ENCODE data around the gene ZNF438.

Gene ZNF438

GRCh38 chr10:30897048-30897447 is 134.6 kb downstream of the ZNF438 start:
- no peak overlapping the region for H3K27ac ChIP-seq (ENCODE audit: insufficient read depth, low read depth, low read length, poor library complexity, severe bottlenecking)
- no peaks in the 10 kb centered on the region for H3K36me3 ChIP-seq (ENCODE audit: control insufficient read depth, insufficient read depth, low read length)
- H3K4me3 ChIP-seq (ENCODE audit: insufficient read depth, low read depth, low read length), result no peak overlapping the region
- H3K27me3 ChIP-seq (ENCODE audit: control insufficient read depth, insufficient read depth, low read length, poor library complexity, severe bottlenecking), result no peaks in the 10 kb centered on the region
- no peaks in the 10 kb centered on the region for H3K4me1 ChIP-seq (ENCODE audit: control insufficient read depth, insufficient read depth, low read length)
- no peaks in the 10 kb centered on the region for H3K9me3 ChIP-seq (ENCODE audit: control insufficient read depth, low read length)

- H3K4me1 ChIP-seq (ENCODE audit: control insufficient read depth, insufficient read depth, low read length), result no peaks in the 10 kb centered on the region
- 90% methylated on average over 5 of the region's 5 CpGs for WGBS, 2 experiments
- H3K36me3 ChIP-seq (ENCODE audit: control insufficient read depth, insufficient read depth, low read length), result no peaks in the 10 kb centered on the region
- no peaks in the 10 kb centered on the region for H3K9me3 ChIP-seq (ENCODE audit: control insufficient read depth, low read length)
- no peak overlapping the region for H3K27ac ChIP-seq (ENCODE audit: insufficient read depth, low read depth, low read length, poor library complexity, severe bottlenecking)
- no peak overlapping the region for H3K4me3 ChIP-seq (ENCODE audit: insufficient read depth, low read depth, low read length)
- H3K27me3 ChIP-seq (ENCODE audit: control insufficient read depth, insufficient read depth, low read length, poor library complexity, severe bottlenecking), result no peaks in the 10 kb centered on the region
These were observed 137.4 kb downstream of the ZNF438 start for GRCh38 chr10:30894221-30894620.

GRCh38 chr10:30893208-30893607 is 138.5 kb downstream of the ZNF438 start:
- WGBS, 2 experiments, result 88 to 100% methylated on average over 1 of the region's 1 CpG
- Histone ChIP-seq H3K27me3 (ENCODE audit: control insufficient read depth, insufficient read depth, low read length, poor library complexity, severe bottlenecking) (no peaks in the 10 kb centered on the region), H3K9me3 (ENCODE audit: control insufficient read depth, low read length) (no peaks in the 10 kb centered on the region), H3K4me3 (ENCODE audit: insufficient read depth, low read depth, low read length) (no peak overlapping the region), H3K4me1 (ENCODE audit: control insufficient read depth, insufficient read depth, low read length) (no peaks in the 10 kb centered on the region), H3K36me3 (ENCODE audit: control insufficient read depth, insufficient read depth, low read length) (no peaks in the 10 kb centered on the region), H3K27ac (ENCODE audit: insufficient read depth, low read depth, low read length, poor library complexity, severe bottlenecking) (no peak overlapping the region)

GRCh38 chr10:30887839-30888238 is 143.8 kb downstream of the ZNF438 start:
- no peaks in the 10 kb centered on the region for H3K4me1 ChIP-seq (ENCODE audit: control insufficient read depth, insufficient read depth, low read length)
- no CpG with 5 or more reads among the region's 1 CpG for WGBS, 2 experiments

GRCh38 chr10:30885423-30885822 is 146.2 kb downstream of the ZNF438 start:
- no peaks in the 10 kb centered on the region for H3K36me3 ChIP-seq (ENCODE audit: control insufficient read depth, insufficient read depth, low read length)
- no peak overlapping the region for H3K4me3 ChIP-seq (ENCODE audit: insufficient read depth, low read depth, low read length)
- no peak overlapping the region for H3K27ac ChIP-seq (ENCODE audit: insufficient read depth, low read depth, low read length, poor library complexity, severe bottlenecking)
- H3K9me3 ChIP-seq (ENCODE audit: control insufficient read depth, low read length), result no peaks in the 10 kb centered on the region
- no peaks in the 10 kb centered on the region for H3K4me1 ChIP-seq (ENCODE audit: control insufficient read depth, insufficient read depth, low read length)
- H3K27me3 ChIP-seq (ENCODE audit: control insufficient read depth, insufficient read depth, low read length, poor library complexity, severe bottlenecking), result no peaks in the 10 kb centered on the region

More at GRCh38 chr10:30887839-30888238, 143.8 kb downstream of the ZNF438 start:
- Histone ChIP-seq H3K27ac (ENCODE audit: insufficient read depth, low read depth, low read length, poor library complexity, severe bottlenecking) (no peak overlapping the region), H3K36me3 (ENCODE audit: control insufficient read depth, insufficient read depth, low read length) (no peaks in the 10 kb centered on the region), H3K9me3 (ENCODE audit: control insufficient read depth, low read length) (no peaks in the 10 kb centered on the region), H3K27me3 (ENCODE audit: control insufficient read depth, insufficient read depth, low read length, poor library complexity, severe bottlenecking) (no peaks in the 10 kb centered on the region), H3K4me3 (ENCODE audit: insufficient read depth, low read depth, low read length) (no peak overlapping the region)

GRCh38 chr10:30883751-30884150 is 147.9 kb downstream of the ZNF438 start:
- Histone ChIP-seq H3K4me1 (ENCODE audit: control insufficient read depth, insufficient read depth, low read length) (no peaks in the 10 kb centered on the region), H3K9me3 (ENCODE audit: control insufficient read depth, low read length) (no peaks in the 10 kb centered on the region), H3K4me3 (ENCODE audit: insufficient read depth, low read depth, low read length) (no peak overlapping the region), H3K27ac (ENCODE audit: insufficient read depth, low read depth, low read length, poor library complexity, severe bottlenecking) (no peak overlapping the region), H3K36me3 (ENCODE audit: control insufficient read depth, insufficient read depth, low read length) (no peaks in the 10 kb centered on the region), H3K27me3 (ENCODE audit: control insufficient read depth, insufficient read depth, low read length, poor library complexity, severe bottlenecking) (no peaks in the 10 kb centered on the region)
- WGBS, 2 experiments, result 64 to 89% methylated on average over 3 to 4 of the region's 4 CpGs

GRCh38 chr10:30883116-30883515 is 148.5 kb downstream of the ZNF438 start:
- no peaks in the 10 kb centered on the region for H3K36me3 ChIP-seq (ENCODE audit: control insufficient read depth, insufficient read depth, low read length)
- H3K27ac ChIP-seq (ENCODE audit: insufficient read depth, low read depth, low read length, poor library complexity, severe bottlenecking), result no peak overlapping the region
- H3K4me1 ChIP-seq (ENCODE audit: control insufficient read depth, insufficient read depth, low read length), result no peaks in the 10 kb centered on the region
- H3K4me3 ChIP-seq (ENCODE audit: insufficient read depth, low read depth, low read length), result no peak overlapping the region
- no peaks in the 10 kb centered on the region for H3K27me3 ChIP-seq (ENCODE audit: control insufficient read depth, insufficient read depth, low read length, poor library complexity, severe bottlenecking)
- no peaks in the 10 kb centered on the region for H3K9me3 ChIP-seq (ENCODE audit: control insufficient read depth, low read length)

GRCh38 chr10:30882281-30882680 is 149.4 kb downstream of the ZNF438 start:
- WGBS, 2 experiments, result no CpG with 5 or more reads among the region's 1 CpG
- Histone ChIP-seq H3K9me3 (ENCODE audit: control insufficient read depth, low read length) (no peaks in the 10 kb centered on the region), H3K27ac (ENCODE audit: insufficient read depth, low read depth, low read length, poor library complexity, severe bottlenecking) (no peak overlapping the region), H3K27me3 (ENCODE audit: control insufficient read depth, insufficient read depth, low read length, poor library complexity, severe bottlenecking) (no peaks in the 10 kb centered on the region), H3K36me3 (ENCODE audit: control insufficient read depth, insufficient read depth, low read length) (no peaks in the 10 kb centered on the region), H3K4me1 (ENCODE audit: control insufficient read depth, insufficient read depth, low read length) (no peaks in the 10 kb centered on the region), H3K4me3 (ENCODE audit: insufficient read depth, low read depth, low read length) (no peak overlapping the region)

- no peaks in the 10 kb centered on the region for H3K9me3 ChIP-seq (ENCODE audit: control insufficient read depth, low read length)
- H3K4me1 ChIP-seq (ENCODE audit: control insufficient read depth, insufficient read depth, low read length), result no peaks in the 10 kb centered on the region
- WGBS, 2 experiments, result 91 to 95% methylated on average over 5 of the region's 5 CpGs
- H3K36me3 ChIP-seq (ENCODE audit: control insufficient read depth, insufficient read depth, low read length), result no peaks in the 10 kb centered on the region
- no peak overlapping the region for H3K4me3 ChIP-seq (ENCODE audit: insufficient read depth, low read depth, low read length)
- H3K27me3 ChIP-seq (ENCODE audit: control insufficient read depth, insufficient read depth, low read length, poor library complexity, severe bottlenecking), result no peaks in the 10 kb centered on the region
- H3K27ac ChIP-seq (ENCODE audit: insufficient read depth, low read depth, low read length, poor library complexity, severe bottlenecking), result no peak overlapping the region
These were observed 152.7 kb downstream of the ZNF438 start for GRCh38 chr10:30878920-30879319.

- Histone ChIP-seq H3K9me3 (ENCODE audit: control insufficient read depth, low read length) (no peaks in the 10 kb centered on the region), H3K4me1 (ENCODE audit: control insufficient read depth, insufficient read depth, low read length) (no peaks in the 10 kb centered on the region), H3K36me3 (ENCODE audit: control insufficient read depth, insufficient read depth, low read length) (no peaks in the 10 kb centered on the region), H3K4me3 (ENCODE audit: insufficient read depth, low read depth, low read length) (no peak overlapping the region), H3K27ac (ENCODE audit: insufficient read depth, low read depth, low read length, poor library complexity, severe bottlenecking) (no peak overlapping the region), H3K27me3 (ENCODE audit: control insufficient read depth, insufficient read depth, low read length, poor library complexity, severe bottlenecking) (no peaks in the 10 kb centered on the region)
These were observed 154.6 kb downstream of the ZNF438 start for GRCh38 chr10:30877111-30877510.

GRCh38 chr10:30873411-30873810 is 158.3 kb downstream of the ZNF438 start:
- WGBS, 2 experiments, result 86 to 95% methylated on average over 1 of the region's 1 CpG
- Histone ChIP-seq H3K36me3 (ENCODE audit: control insufficient read depth, insufficient read depth, low read length) (no peaks in the 10 kb centered on the region), H3K27me3 (ENCODE audit: control insufficient read depth, insufficient read depth, low read length, poor library complexity, severe bottlenecking) (no peaks in the 10 kb centered on the region), H3K4me1 (ENCODE audit: control insufficient read depth, insufficient read depth, low read length) (no peaks in the 10 kb centered on the region), H3K27ac (ENCODE audit: insufficient read depth, low read depth, low read length, poor library complexity, severe bottlenecking) (no peak overlapping the region), H3K9me3 (ENCODE audit: control insufficient read depth, low read length) (no peaks in the 10 kb centered on the region), H3K4me3 (ENCODE audit: insufficient read depth, low read depth, low read length) (no peak overlapping the region)
